Testis (tissue), 5 donors: ENCODE results near the gene LCE1C. TPM values are rescaled to one million over a fixed set of nuclear protein-coding genes. Genes with fewer than 3 reads are reported as not detected.

ENCODE experiments used
- DNase-seq: peaks from one replicate; pipeline ENCODE4 v3.0.0-alpha.2; 2019
- H3K27ac ChIP-seq, 2 donors: fragments of 200-600 bp; sonication (generic); one replicate each; pipeline ENCODE4 v1.5.1; 2019
- H3K27me3 ChIP-seq: fragments of 200-600 bp; sonication (generic); one replicate; pipeline ENCODE4 v1.5.1; 2019
- H3K36me3 ChIP-seq: fragments of 200-600 bp; sonication (generic); one replicate; pipeline ENCODE4 v1.5.1; 2017; ENCODE audit warnings: low read depth; ENCODE audit errors: missing control alignments
- H3K4me1 ChIP-seq: fragments of 200-600 bp; sonication (generic); one replicate; pipeline ENCODE4 v1.5.1; 2019
- H3K4me3 ChIP-seq, 2 donors: fragments of 200-600 bp; sonication (generic); one replicate each; pipeline ENCODE4 v1.5.1; 2017 to 2019
- H3K9me3 ChIP-seq: fragments of 200-600 bp; sonication (generic); one replicate; pipeline ENCODE4 v1.5.1; 2017
- CTCF ChIP-seq, 3 experiments: fragments of 450-650 bp in 2 of 3; fragments of 200-600 bp in 1 of 3; sonication (generic) in 1 of 3; IDR thresholded peaks; one replicate each; pipeline ENCODE4 v1.5.1; 2016 to 2019; ENCODE audit warnings: antibody characterized with exemption in 3 of 3, mild to moderate bottlenecking in 2 of 3, moderate library complexity in 1 of 3
- POLR2A ChIP-seq: fragments of 450-650 bp; IDR thresholded peaks from one replicate; pipeline ENCODE4 v1.6.1; 2017; ENCODE audit warnings: antibody characterized with exemption, mild to moderate bottlenecking, moderate library complexity
- WGBS, 2 donors: methylation state at CpG; one replicate each; pipeline ENCODE4 v1.1.5; 2018; 5-methylcytosine and 5-hydroxymethylcytosine counted together
- intact Hi-C: fragments of 100-400 bp; cut with DNase I; formaldehyde crosslinking; loops from one replicate; pipeline ENCODE4 v1.15.1; 2023; ENCODE audit warnings: low total_unique reads
- long read RNA-seq, 2 donors: transcript quantifications; one replicate each; lab custom pipeline, GENCODE V29; 2026
- polyA plus RNA-seq: library from polyadenylated mRNA; stranded (reverse); fragments of 350-450 nt; fragmentation: Illumina TruSeq; extraction: RNeasy Lipid Tissue Mini Kit (QIAGEN cat#74804); gene quantifications from one replicate; pipeline ENCODE4 v1.2.3, GENCODE V29; 2014; ENCODE audit warnings: low read depth, low replicate concordance; ENCODE audit not compliant: insufficient read depth
- total RNA-seq, 2 donors: library from RNA; depleted of rRNA; stranded (reverse); fragments of >200 nt; gene quantifications; one replicate each; pipeline ENCODE4 v1.2.3, GENCODE V29; 2016

The LCE1C gene, protein sequence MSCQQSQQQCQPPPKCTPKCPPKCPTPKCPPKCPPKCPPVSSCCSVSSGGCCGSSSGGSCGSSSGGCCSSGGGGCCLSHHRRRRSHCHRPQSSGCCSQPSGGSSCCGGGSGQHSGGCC
- total RNA-seq: not detected
- not detected for polyA plus RNA-seq
- long read RNA-seq, donor 1: 0 reads
- long read RNA-seq, donor 2: 0 reads

DNA sequence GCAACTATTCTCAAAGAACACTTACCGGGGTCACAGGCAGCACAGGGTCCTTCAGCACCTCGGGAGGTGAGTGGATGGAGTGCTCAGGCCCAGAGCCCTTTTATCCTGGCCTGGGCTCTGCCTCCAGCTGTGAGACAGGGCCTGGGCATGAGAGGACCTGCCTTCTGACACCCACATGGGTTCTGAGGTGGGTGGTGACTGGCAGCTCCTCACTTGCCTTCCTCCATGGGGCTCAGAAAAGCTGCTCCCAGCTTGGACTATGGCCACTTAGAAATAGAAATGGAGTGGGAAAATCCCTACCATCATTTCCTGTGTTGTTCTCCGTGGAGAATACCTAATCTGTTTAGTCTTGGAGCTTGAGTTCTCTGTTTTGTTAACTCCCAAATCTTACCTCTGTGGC, at the start of gene LCE1C:
LCE1C (minus strand) TSS at position 76 of the 400 bp plus-strand sequence. CDS start 1,173 bp downstream, outside the sequence.
- no peaks in the 10 kb centered on the region for H3K9me3 ChIP-seq
- no peak within 1 kb of the TSS for H3K4me3 ChIP-seq
- WGBS, 2 donors: 68 to 76% methylated on average over 3 of the region's 3 CpGs
- no peak for DNase-seq
- no peaks in the 10 kb centered on the region for H3K36me3 ChIP-seq
- H3K4me1 ChIP-seq: no peaks in the 10 kb centered on the region
- intact Hi-C loops: no loop called here
- H3K27ac ChIP-seq: no peak within 1 kb of the TSS
- TF ChIP-seq CTCF (IDR thresholded peaks at IDR 0.05): no peak
- TF ChIP-seq POLR2A: no peak
- no peaks in the 10 kb centered on the region for H3K27me3 ChIP-seq

GRCh38 chr1:152855661-152856060, 49.2 kb upstream of the LCE1C start:
- Histone ChIP-seq H3K4me3 (no peak overlapping the region), H3K27ac (no peak overlapping the region), H3K36me3 (no peaks in the 10 kb centered on the region), H3K9me3 (no peaks in the 10 kb centered on the region), H3K27me3 (no peaks in the 10 kb centered on the region), H3K4me1 (no peaks in the 10 kb centered on the region)
- TF ChIP-seq POLR2A (no peak), CTCF (IDR thresholded peaks at IDR 0.05) (no peak)
- no peak for DNase-seq
- intact Hi-C loops: no loop called here
- WGBS, 2 donors: 70 to 71% methylated on average over 2 of the region's 2 CpGs

DNA sequence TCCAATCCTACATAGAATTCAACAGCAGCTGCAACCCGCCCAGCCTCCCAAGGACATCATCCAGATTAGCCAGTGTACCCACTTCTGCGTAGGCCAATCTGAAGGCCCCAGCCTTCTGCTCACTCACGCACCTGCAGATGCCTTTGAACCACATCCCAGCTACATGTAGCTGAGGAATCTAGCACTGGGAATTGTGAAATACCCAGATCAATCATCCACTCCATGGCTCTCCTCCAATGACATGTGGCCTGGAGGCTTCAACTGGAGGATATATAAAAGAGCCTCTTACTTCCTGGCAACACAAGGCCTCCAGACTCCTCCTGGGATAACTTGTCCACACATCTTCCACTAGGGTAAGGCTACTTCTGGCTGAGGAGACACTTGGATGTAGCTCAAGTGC, 36.1 kb upstream of the LCE1C start, which contains the start of gene LCE6A:
LCE6A (plus strand) TSS at position 301 of the 400 bp plus-strand sequence. CDS start 665 bp downstream, outside the sequence.
- Histone ChIP-seq H3K27ac (no peak within 1 kb of the TSS), H3K36me3 (no peaks in the 10 kb centered on the region), H3K9me3 (no peaks in the 10 kb centered on the region), H3K27me3 (no peaks in the 10 kb centered on the region), H3K4me1 (no peaks in the 10 kb centered on the region), H3K4me3 (no peak within 1 kb of the TSS)
- intact Hi-C loops: no loop called here
- WGBS, 2 donors: 91 to 100% methylated on average over 3 of the region's 3 CpGs
- DNase-seq: no peak
- TF ChIP-seq POLR2A (no peak), CTCF (IDR thresholded peaks at IDR 0.05) (no peak)

GRCh38 chr1:152836870-152837269, 30.4 kb upstream of the LCE1C start:
- Histone ChIP-seq H3K36me3 (no peaks in the 10 kb centered on the region), H3K27ac (no peak overlapping the region), H3K4me1 (no peaks in the 10 kb centered on the region), H3K9me3 (no peaks in the 10 kb centered on the region), H3K27me3 (no peaks in the 10 kb centered on the region), H3K4me3 (no peak overlapping the region)
- intact Hi-C loops: no loop called here
- no peak for DNase-seq
- TF ChIP-seq POLR2A (no peak), CTCF (IDR thresholded peaks at IDR 0.05) (no peak)
- WGBS, 2 donors: 62 to 76% methylated on average over 2 of the region's 2 CpGs

GRCh38 chr1:152827173-152827572, 20.7 kb upstream of the LCE1C start, which contains the start of gene LCE1A:
Gene LCE1A (plus strand): TSS chr1:152827473. CDS start chr1:152827473, 0 bp downstream.
- 79 to 90% methylated on average over 2 of the region's 2 CpGs for WGBS, 2 donors

More at GRCh38 chr1:152827173-152827572, 20.7 kb upstream of the LCE1C start, which contains the start of gene LCE1A:
- no peak for TF ChIP-seq POLR2A
- TF ChIP-seq CTCF (IDR thresholded peaks at IDR 0.05): no peak
- Histone ChIP-seq H3K4me3 (no peak within 1 kb of the TSS), H3K4me1 (no peaks in the 10 kb centered on the region), H3K9me3 (no peaks in the 10 kb centered on the region), H3K27ac (no peak within 1 kb of the TSS), H3K27me3 (no peaks in the 10 kb centered on the region), H3K36me3 (no peaks in the 10 kb centered on the region)
- no peak for DNase-seq
- intact Hi-C loops: no loop called here
